Measurements from ENCODE around the gene TAF9.
"Not testable (repeated sequence)": the region's sequence is repeated elsewhere in the genome, so short reads cannot be mapped to it uniquely, and the experiment has no call there.

The TAF9 gene

DNA sequence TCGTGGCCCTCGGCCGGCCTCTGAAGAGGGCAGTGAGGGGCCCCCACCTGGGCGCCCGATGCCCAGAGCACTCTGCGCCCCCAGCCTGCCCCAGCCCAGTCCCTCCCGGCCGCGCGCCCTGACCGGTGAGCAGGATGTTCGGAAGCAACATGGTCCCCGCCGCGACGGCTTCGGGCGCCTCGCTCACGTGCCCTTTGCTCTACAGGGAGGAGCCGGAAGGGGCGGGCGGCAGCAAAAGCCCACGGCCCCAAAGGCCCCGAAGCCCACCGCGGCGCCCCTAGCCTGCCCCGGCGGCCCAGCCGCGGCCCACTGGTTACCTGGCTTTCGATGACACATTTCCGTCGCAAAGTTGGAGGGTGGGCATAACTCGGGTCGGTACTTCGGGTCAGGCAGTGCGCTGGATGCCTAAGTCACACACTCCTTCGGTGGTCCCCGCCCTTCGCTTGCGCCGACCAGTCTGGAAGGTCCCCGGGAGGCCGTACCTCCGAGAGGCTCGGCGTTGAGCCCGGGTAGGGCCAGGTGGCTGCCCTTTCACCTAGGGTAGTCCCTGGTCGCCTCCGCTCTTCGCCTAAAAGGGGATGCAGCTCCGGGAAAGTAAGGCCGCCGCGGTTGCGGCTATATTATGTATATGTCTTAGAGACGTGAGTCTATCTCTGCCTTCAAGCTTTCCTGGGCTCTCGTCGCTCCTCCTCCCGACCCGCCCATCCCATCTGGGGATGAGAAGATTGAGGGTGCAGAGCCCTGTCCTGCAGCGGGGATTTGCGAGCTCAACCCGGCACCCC is at the start of gene TAF9, which contains the start of the genes AK6 and RAD17:
TAF9 (minus strand) TSS at position 181 of the 782 bp plus-strand sequence. CDS start 3,783 bp downstream, outside the sequence.
AK6 (minus strand) TSS at position 181 of the 782 bp plus-strand sequence; CDS start at position 151, 30 bp downstream.
RAD17 (plus strand) TSS at position 479 of the 782 bp plus-strand sequence. CDS start 2,391 bp downstream, outside the sequence.
- DNase-seq, result peak; percentile 91

GRCh38 chr5:69418554-69418953 is 49.2 kb upstream of the TAF9 start:
- no peak for DNase-seq

- DNase-seq, result no peak
Measured at GRCh38 chr5:69416699-69417098, 47.4 kb upstream of the TAF9 start.

DNA sequence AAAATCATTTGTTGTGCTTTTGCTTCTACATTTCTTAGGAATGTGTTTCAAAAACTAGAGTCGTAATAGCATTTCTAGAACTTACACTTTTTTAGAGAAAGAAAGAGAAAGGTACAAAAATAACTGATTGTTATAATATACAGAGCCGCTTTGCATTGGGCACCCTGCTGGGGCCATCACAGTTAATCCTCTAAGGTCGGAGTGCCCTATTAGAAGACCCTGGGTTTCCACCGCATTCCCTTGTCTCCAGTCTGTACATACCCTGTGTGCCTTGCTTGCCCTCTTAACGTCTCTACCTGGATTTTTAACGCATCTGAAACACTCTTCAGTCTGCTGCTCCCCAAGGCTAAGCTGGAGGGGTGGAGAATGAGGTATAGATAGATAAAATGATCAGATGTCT is 46.9 kb upstream of the TAF9 start:
- DNase-seq, result no peak

- no peak for DNase-seq
Measured at GRCh38 chr5:69415584-69415958, 46.3 kb upstream of the TAF9 start.

DNA sequence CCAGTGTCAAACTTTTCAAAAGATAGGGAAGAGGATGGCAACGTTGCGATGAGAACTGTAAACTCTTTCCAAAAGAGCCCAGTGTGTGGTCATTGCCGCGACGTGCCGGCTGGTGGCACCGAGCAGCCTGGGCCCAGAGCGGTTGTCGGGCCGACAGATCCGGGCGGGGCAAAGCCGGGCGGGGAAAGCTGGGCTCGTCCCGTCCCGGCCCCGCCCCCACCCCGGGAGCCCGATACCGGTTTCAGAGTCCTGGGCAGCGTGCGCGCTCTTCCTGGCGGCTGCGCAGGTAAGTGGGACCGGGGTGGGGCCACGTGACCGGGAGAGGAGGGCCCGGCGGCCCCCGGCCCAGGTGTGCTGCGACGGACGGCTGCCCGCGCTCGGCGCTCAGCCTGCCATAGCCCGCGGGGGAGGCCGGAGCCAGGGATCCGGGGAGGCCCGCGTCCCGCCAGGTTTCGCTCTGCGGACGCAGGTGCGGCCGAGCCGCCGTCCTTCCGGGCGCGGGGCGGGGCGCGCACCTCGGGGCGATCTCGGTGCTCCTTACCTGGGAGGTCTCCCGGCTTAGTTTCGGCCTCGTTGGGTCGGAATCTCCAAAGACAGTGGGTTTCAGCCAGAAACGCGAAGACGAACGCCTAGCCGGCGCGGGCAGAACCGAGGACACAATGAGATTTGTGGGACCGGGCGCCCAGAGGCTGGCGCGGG is 45.7 kb upstream of the TAF9 start, which contains the start of gene MARVELD2:
MARVELD2 (plus strand) TSS at position 232 of the 699 bp plus-strand sequence. CDS start 4,270 bp downstream, outside the sequence.
- DNase-seq, result peak; percentile 36

DNA sequence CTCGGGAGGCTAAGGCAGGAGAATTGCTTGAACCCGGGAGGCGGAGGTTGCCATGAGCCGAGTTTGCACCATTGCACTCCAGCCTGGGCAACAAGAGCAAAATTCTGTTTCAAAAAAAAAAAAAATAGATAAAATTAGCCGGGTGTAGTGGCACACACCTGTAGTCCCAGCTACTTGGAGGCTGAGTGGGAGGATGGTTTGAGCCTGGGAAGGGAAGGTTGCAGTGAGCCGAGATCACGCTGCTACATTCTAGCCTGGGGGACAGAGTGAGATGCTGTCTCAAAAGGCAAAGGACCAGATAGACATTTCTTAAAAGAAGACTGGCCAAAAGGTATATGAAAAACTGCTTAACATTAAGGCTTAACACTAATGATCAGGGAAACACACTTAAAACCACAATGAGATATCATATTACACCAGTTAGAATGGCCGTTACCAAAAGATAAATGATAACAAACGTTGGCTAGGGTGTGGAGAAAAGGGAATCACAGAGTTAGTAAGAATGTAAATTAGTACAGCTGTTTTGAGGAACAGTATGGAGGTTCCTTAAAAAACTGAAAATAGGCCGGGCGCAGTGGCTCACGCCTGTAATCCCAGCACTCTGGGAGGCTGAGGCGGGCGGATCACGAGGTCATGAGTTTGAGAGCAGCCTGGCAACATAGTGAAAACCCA is 35.5 kb upstream of the TAF9 start:
- no peak for DNase-seq

DNA sequence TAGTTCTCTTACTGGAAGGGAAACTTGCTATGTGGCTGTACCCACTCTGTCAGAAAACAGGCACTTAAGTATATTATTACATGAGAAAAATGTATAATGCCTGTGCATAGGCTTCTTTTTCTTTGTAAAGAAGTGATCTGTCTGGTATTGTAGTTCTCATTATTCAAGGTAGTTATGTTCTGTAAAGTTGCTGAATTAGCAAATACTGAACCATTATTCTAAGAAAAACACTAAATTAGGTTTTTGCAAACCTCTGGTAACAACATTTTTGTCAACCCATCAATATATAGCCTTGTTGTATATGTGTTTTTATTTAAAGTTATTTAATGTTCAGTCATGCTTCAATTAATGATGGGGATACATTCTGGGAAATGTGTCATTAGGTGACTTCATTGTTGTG is 9.1 kb upstream of the TAF9 start:
- DNase-seq, result no peak

- DNase-seq, result no peak
Measured at GRCh38 chr5:69374911-69375446, 5.7 kb upstream of the TAF9 start.

DNA sequence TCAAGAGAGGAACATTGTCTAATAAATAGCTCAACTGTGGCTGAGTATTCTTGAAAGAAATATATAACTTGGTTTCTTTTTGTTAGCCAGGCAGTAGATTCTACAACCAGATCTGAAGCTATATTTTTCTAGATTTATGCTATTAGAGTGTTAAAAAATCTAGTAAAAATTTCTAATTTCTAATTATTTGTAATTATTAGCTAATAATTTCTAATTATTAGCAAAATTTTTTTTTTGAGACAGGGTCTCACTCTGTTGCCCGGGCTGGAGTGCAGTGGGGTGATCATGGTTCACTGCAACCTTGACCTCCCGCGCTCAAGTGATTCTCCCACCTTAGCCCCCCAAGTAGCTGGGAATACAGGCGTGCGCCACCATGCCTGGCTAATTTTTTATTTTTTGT is 3.1 kb upstream of the TAF9 start:
- no peak for DNase-seq

- not testable (repeated sequence) for DNase-seq
Measured at GRCh38 chr5:69370335-69370734, 1.0 kb upstream of the TAF9 start.

GRCh38 chr5:69368458-69369339 is 621 bp downstream of the TAF9 start:
- DNase-seq, result peak; percentile 17

DNA sequence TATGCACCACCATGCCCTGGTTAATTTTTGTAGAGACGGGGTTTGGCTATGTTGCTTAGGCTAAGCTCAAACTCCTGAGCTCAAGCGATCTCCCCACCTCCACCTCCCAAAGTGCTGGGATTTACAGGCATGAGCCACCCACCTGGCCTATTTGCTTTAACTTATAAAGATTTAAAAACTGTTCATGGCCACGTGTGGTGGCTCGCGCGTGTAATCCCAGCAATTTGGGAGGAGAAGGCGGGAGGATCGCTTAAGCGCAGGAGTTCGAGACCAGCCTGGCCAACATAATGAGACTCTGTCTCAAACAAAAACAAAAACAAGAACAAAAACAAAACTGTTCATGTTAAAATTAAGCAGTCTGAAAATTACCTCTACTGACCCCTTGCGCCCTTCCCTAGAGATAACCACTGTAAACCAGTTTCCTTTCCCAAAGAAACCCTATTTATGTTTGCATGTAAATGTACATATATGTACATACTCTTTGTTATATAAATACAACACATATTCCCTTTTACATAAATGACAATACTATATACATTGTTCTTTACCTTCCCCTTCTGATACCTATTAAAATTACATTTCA is 1.5 kb downstream of the TAF9 start:
- no peak for DNase-seq

DNA sequence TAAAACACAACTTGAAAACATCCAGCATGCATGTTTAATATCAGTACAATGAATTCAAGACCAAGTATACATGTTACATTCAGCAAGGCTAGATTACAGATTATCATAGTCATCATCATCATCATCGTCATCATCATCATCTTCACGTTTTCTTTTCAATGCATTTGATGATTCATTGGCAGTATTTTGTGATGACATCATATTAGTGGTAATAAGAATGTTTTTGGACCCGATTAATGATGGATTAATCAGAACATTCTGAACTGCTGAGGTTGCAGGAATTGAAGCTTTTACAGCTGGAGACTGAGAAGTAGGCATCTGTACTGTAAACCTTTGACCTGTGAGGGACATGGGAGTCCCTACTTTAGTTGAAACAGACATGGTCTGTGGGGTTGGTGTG is 4.5 kb downstream of the TAF9 start:
- no peak for DNase-seq

GRCh38 chr5:69364414-69364813 is 4.9 kb downstream of the TAF9 start:
- DNase-seq, result no peak

- no peak for DNase-seq
Measured at GRCh38 chr5:69360442-69360841, 8.9 kb downstream of the TAF9 start.

DNA sequence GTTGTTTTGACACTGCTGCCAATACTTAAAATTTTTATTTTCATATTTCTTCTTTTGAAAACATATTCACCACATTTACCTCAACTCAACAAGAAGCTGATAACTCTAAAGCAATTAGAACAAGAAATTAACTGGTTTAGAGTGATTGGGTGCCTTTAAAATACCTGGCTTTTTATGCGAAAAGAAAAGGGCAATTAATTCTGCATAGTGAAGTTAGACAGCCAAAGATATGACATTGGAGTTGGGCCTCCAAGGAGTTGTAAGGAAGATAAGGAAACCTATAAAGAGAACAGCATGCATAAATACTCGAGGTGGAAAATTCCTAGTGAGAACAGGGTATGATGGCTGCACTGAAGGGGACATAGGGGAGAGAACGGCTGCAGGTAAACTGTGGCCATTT is 9.6 kb downstream of the TAF9 start:
- no peak for DNase-seq

DNA sequence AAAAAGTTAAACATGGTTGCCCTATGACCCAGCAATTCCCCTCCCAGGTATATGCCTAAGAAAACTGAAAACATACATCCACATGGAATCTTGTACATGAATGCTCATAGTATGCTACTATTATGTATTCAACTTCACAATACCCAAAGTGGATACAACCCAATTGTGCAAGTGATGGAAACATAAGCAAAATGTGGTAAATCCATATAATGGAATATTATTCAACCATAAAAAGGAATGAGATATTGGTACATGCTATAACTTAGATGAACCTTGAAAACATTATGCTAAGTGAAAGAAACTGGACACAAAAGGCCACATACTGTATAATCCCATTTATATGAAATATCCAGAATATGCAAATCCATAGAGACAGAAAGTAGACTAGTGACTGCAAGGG is 18.7 kb downstream of the TAF9 start:
- no peak for DNase-seq

DNA sequence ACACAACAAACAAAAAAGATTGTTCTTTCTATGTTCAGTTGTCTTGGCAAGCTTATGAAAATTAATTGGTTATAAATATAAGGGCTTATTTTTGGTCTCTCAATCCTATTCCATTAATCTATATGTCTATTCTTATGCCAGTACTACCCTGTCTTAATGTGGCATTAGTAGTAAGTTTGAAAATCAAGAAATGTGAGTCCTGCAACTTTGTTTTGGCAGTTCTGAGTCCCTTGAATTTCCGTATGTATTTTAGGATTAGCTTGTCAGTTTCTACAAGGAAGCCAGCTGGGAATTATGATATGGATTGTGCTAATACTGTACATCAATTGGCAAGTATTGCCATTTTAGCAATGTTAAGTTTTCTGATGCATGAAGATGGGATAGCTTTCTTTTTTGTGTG is 26.2 kb downstream of the TAF9 start:
- no peak for DNase-seq

GRCh38 chr5:69341520-69342161 is 27.7 kb downstream of the TAF9 start:
- DNase-seq, result no peak

DNA sequence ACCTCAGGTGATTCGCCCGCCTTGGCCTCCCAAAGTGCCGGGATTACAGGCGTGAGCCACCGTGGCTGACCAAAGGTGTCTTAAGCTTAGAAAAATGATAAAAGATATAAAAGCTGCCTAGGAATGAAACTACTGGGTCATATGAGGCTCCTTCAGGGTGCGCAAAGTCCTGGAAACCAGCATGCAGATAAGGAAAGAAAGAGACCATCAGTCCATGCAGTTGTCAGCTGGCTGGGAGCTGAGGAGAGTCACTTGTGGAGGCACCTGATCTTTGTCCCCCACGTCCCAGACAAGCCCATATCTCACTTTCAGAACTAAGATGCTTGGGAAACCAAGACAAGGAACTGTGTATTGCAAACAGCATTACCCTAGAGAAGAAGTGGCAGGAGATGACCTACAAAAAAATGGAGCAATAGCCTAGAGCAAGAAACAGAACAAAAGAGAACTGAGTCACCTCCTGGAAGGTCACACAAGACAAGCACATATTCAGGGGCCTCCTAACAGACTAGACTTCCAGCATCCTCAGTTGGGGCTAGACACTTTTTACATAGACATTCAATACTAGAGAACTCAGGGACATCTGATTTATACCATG is 33.9 kb downstream of the TAF9 start:
- DNase-seq, result no peak

Data from stimulated activated CD4-positive, alpha-beta T cell treated with anti-CD3 and anti-CD28 coated beads, Interleukin-1b, Interleukin-23, amount 100 ng/mL, for 48 hours (primary cell).